DND-41 (cell line): ENCODE results near the gene PSD4.
A peak's percentile ranks its signal among the peaks of the same experiment; 100 is the strongest.

Source experiments
- ATAC-seq: fragments of 200-7000 bp; cut with Tn5 transposase; 3 replicates; pipeline ENCODE4 v1.9.1; 2021; ENCODE audit warnings: low read depth; ENCODE audit not compliant: insufficient read depth
- DNase-seq: peaks from one replicate; pipeline ENCODE4 v3.0.0-alpha.2; 2020
- H2AFZ ChIP-seq: 2 replicates; pipeline ENCODE4 v1.6.0; 2012; ENCODE audit warnings: low read depth, low read length
- H3K27ac ChIP-seq: 2 replicates; pipeline ENCODE4 v1.5.1; 2012; ENCODE audit warnings: low read length, inconsistent platforms
- H3K27me3 ChIP-seq: fragments of 200-600 bp; sonication (generic); 2 replicates; pipeline ENCODE4 v1.6.0; 2012; ENCODE audit warnings: low read length, mild to moderate bottlenecking, inconsistent platforms; ENCODE audit not compliant: insufficient read depth, poor library complexity
- H3K36me3 ChIP-seq: 2 replicates; pipeline ENCODE4 v1.5.1; 2012; ENCODE audit warnings: low read length, inconsistent platforms; ENCODE audit not compliant: insufficient read depth
- H3K4me1 ChIP-seq: 2 replicates; pipeline ENCODE4 v1.5.1; 2012; ENCODE audit warnings: mild to moderate bottlenecking, low read length; ENCODE audit not compliant: insufficient read depth
- H3K4me2 ChIP-seq: 2 replicates; pipeline ENCODE4 v1.6.0; 2012; ENCODE audit warnings: mild to moderate bottlenecking, moderate library complexity, low read length, inconsistent platforms; ENCODE audit not compliant: insufficient read depth
- H3K4me3 ChIP-seq, 2 experiments: fragments of 200-600 bp in 1 of 2; shearing (Covaris generic) in 1 of 2; 2 replicates each; pipeline ENCODE4 v1.5.1; 2012 to 2016; ENCODE audit warnings: inconsistent platforms in 2 of 2, low read length in 2 of 2, mild to moderate bottlenecking in 2 of 2, low read depth in 1 of 2, moderate library complexity in 1 of 2
- H3K79me2 ChIP-seq: 2 replicates; pipeline ENCODE4 v1.6.0; 2012; ENCODE audit warnings: low read length, inconsistent platforms; ENCODE audit not compliant: insufficient read depth
- H3K9ac ChIP-seq: 2 replicates; pipeline ENCODE4 v1.6.0; 2012; ENCODE audit warnings: low read depth, mild to moderate bottlenecking, inconsistent platforms, low read length, moderate library complexity
- H3K9me3 ChIP-seq: 2 replicates; pipeline ENCODE4 v1.5.1; 2012; ENCODE audit warnings: low read length, moderate library complexity, mild to moderate bottlenecking, inconsistent platforms; ENCODE audit not compliant: insufficient read depth, severe bottlenecking
- H4K20me1 ChIP-seq: 2 replicates; pipeline ENCODE4 v1.6.0; 2012; ENCODE audit warnings: low read length; ENCODE audit not compliant: insufficient read depth
- EZH2 ChIP-seq: IDR thresholded peaks from 3 replicates; pipeline ENCODE4 v1.6.1; 2012; ENCODE audit warnings: borderline replicate concordance, low read depth, mild to moderate bottlenecking, moderate library complexity, low read length, inconsistent platforms; ENCODE audit not compliant: severe bottlenecking
- TF ChIP-seq, protein P1 (sequence below): IDR thresholded peaks from 2 replicates; pipeline ENCODE4 v1.5.1; 2012; ENCODE audit warnings: borderline replicate concordance, low read length, moderate library complexity, mild to moderate bottlenecking; ENCODE audit not compliant: poor library complexity, severe bottlenecking; ENCODE audit errors: extremely low read depth

The PSD4 gene

GRCh38 chr2:113156278-113157117 is 17.3 kb upstream of the PSD4 start:
- TF ChIP-seq, protein P1, sequence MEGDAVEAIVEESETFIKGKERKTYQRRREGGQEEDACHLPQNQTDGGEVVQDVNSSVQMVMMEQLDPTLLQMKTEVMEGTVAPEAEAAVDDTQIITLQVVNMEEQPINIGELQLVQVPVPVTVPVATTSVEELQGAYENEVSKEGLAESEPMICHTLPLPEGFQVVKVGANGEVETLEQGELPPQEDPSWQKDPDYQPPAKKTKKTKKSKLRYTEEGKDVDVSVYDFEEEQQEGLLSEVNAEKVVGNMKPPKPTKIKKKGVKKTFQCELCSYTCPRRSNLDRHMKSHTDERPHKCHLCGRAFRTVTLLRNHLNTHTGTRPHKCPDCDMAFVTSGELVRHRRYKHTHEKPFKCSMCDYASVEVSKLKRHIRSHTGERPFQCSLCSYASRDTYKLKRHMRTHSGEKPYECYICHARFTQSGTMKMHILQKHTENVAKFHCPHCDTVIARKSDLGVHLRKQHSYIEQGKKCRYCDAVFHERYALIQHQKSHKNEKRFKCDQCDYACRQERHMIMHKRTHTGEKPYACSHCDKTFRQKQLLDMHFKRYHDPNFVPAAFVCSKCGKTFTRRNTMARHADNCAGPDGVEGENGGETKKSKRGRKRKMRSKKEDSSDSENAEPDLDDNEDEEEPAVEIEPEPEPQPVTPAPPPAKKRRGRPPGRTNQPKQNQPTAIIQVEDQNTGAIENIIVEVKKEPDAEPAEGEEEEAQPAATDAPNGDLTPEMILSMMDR, result no peak
- TF ChIP-seq EZH2, result no peak
- Histone ChIP-seq H4K20me1 (no peaks in the 10 kb centered on the region), H3K79me2 (peaks cover 3% of the 10 kb centered on the region; the same call in 1 of the 2 replicates), H3K4me1 (peaks cover 19% of the 10 kb centered on the region), H2AFZ (peak overlapping the region; percentile 80), H3K27me3 (peaks cover 3% of the 10 kb centered on the region), H3K9ac (peak overlapping the region; percentile 77), H3K9me3 (no peaks in the 10 kb centered on the region), H3K4me2 (peak overlapping the region; percentile 75), H3K4me3 (peak overlapping the region in 1 of 2 experiments; percentile 75; a peak in 3 of 4 replicates), H3K27ac (peak overlapping the region; percentile 59), H3K36me3 (no peaks in the 10 kb centered on the region)
- ATAC-seq (no peak), DNase-seq (no peak)

GRCh38 chr2:113157118-113157896 is 16.5 kb upstream of the PSD4 start:
- peak overlapping the region; percentile 19 to 75; a peak in 3 of 4 replicates for H3K4me3 ChIP-seq
- peaks cover 3% of the 10 kb centered on the region for H3K27me3 ChIP-seq
- peak overlapping the region; percentile 93 for H2AFZ ChIP-seq
- H3K9ac ChIP-seq, result peak overlapping the region; percentile 77
- ATAC-seq, result peak; percentile 90
- H3K36me3 ChIP-seq, result no peaks in the 10 kb centered on the region
- H3K79me2 ChIP-seq, result peaks cover 3% of the 10 kb centered on the region; the same call in 1 of the 2 replicates
- H3K27ac ChIP-seq, result peak overlapping the region; percentile 59
- no peaks in the 10 kb centered on the region for H4K20me1 ChIP-seq
- no peak for TF ChIP-seq EZH2
- TF ChIP-seq, protein P1, result no peak
- DNase-seq, result peak; percentile 67
- no peaks in the 10 kb centered on the region for H3K9me3 ChIP-seq
- peaks cover 19% of the 10 kb centered on the region for H3K4me1 ChIP-seq
- peak overlapping the region; percentile 75 for H3K4me2 ChIP-seq

DNA sequence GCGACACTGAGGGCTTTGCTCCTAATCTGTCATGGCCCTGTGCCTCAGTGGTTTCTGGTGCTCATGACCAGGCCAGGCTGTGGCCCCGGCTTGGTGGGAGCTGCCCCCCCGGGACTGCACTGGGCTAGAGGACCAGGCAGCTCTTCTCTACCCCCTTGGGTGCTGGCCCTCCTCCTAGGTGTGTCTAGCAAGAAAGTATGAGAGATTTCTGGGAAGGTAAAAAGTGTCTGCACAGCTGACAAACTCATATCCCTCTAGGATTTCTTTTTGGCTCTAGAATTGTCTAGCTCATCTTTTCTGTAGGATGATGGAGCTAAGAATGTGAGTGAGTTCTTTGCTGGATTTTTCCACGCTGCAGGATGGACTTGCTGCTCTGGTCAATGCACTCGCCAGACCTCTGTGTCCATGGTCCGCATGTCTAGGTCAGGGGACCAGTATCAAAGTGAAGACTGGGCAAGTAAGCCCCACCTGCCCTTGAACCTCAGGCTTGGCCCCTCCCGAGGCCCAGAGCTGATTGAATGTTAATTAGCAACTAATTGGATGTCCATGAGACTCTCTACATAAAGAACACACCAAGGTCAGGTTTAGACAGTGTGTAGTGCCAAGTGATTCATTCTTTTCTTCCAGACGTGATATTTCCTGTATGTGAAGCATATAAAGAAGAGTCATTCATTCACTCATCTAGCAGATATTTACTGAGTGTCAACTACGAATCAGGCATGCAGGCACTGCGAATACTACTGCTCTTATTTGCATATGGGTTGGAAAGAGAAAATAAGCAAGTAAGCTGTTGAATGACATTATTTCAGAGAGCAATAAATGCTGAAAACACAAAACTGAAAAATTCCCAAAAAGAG is 15.6 kb upstream of the PSD4 start:
- Histone ChIP-seq H2AFZ (peak overlapping the region; percentile 93), H3K27ac (peak overlapping the region; percentile 40), H3K79me2 (peaks cover 3% of the 10 kb centered on the region; the same call in 1 of the 2 replicates), H3K4me3 (peak overlapping the region; percentile 19 to 75; a peak in 3 of 4 replicates), H3K4me1 (peaks cover 19% of the 10 kb centered on the region), H3K9ac (peak overlapping the region; percentile 77), H3K9me3 (no peaks in the 10 kb centered on the region), H3K27me3 (peaks cover 3% of the 10 kb centered on the region), H3K4me2 (peak overlapping the region; percentile 75), H3K36me3 (no peaks in the 10 kb centered on the region), H4K20me1 (no peaks in the 10 kb centered on the region)
- ATAC-seq (no peak), DNase-seq (no peak)
- no peak for TF ChIP-seq EZH2
- TF ChIP-seq, protein P1, result no peak
